ENCODE measurements around the gene MAPKAP1.
"Not testable (repeated sequence)": the region's sequence is repeated elsewhere in the genome, so short reads cannot be mapped to it uniquely, and the experiment has no call there.

Gene MAPKAP1

GRCh38 chr9:125730168-125730567 lies 23.2 kb upstream of the MAPKAP1 start:
- DNase-seq: no peak

- DNase-seq: no peak
Measured at GRCh38 chr9:125726456-125727132, 19.6 kb upstream of the MAPKAP1 start.

GRCh38 chr9:125707472-125707804 lies 430 bp upstream of the MAPKAP1 start:
- peak; percentile 36 to 64 for DNase-seq

- no peak for DNase-seq
Measured at GRCh38 chr9:125705893-125706292, 1.1 kb downstream of the MAPKAP1 start.

GRCh38 chr9:125703662-125704061 lies 3.3 kb downstream of the MAPKAP1 start:
- no peak for DNase-seq

- no peak for DNase-seq
Measured at GRCh38 chr9:125701351-125701750, 5.7 kb downstream of the MAPKAP1 start.

GRCh38 chr9:125700791-125701190 lies 6.2 kb downstream of the MAPKAP1 start:
- DNase-seq: peak in 1 of 2 donors; percentile 14

GRCh38 chr9:125699870-125700269 lies 7.1 kb downstream of the MAPKAP1 start:
- DNase-seq: no peak

- DNase-seq: peak in 1 of 2 donors; percentile 27
Measured at GRCh38 chr9:125696106-125696647, 10.8 kb downstream of the MAPKAP1 start.

- not testable (repeated sequence) for DNase-seq
Measured at GRCh38 chr9:125695548-125695947, 11.5 kb downstream of the MAPKAP1 start.

- no peak for DNase-seq
Measured at GRCh38 chr9:125694478-125694877, 12.5 kb downstream of the MAPKAP1 start.

GRCh38 chr9:125693492-125693891 lies 13.5 kb downstream of the MAPKAP1 start:
- DNase-seq: not testable (repeated sequence)

- no peak for DNase-seq
Measured at GRCh38 chr9:125691869-125692268, 15.1 kb downstream of the MAPKAP1 start.

GRCh38 chr9:125690679-125691078 lies 16.3 kb downstream of the MAPKAP1 start:
- peak; percentile 63 to 74 for DNase-seq

GRCh38 chr9:125687163-125687863 lies 19.7 kb downstream of the MAPKAP1 start:
- DNase-seq: no peak

- DNase-seq: no peak
Measured at GRCh38 chr9:125685167-125685566, 21.8 kb downstream of the MAPKAP1 start.

GRCh38 chr9:125683486-125683885 lies 23.5 kb downstream of the MAPKAP1 start:
- no peak for DNase-seq

- no peak for DNase-seq
Measured at GRCh38 chr9:125682340-125682739, 24.7 kb downstream of the MAPKAP1 start.

- no peak for DNase-seq
Measured at GRCh38 chr9:125681657-125682056, 25.4 kb downstream of the MAPKAP1 start.

- no peak for DNase-seq
Measured at GRCh38 chr9:125681086-125681622, 25.9 kb downstream of the MAPKAP1 start.

GRCh38 chr9:125680445-125680844 lies 26.6 kb downstream of the MAPKAP1 start:
- no peak for DNase-seq

- DNase-seq: no peak
Measured at GRCh38 chr9:125679597-125680189, 27.3 kb downstream of the MAPKAP1 start.

All from inflammatory macrophage treated with lipopolysaccharide for 1 hour (primary cell).